MCF 10A (cell line): ENCODE data around the gene CCL15. TPM values are rescaled to one million over a fixed set of nuclear protein-coding genes. Genes with fewer than 3 reads are reported as not detected.

Experiments
- BruUV-seq: library from RNA; stranded (reverse); fragments of 400-500 nt; replicated peaks from 2 replicates; lab custom pipeline; 2021; lab: Mats Ljungman, UMichigan
- CTCF ChIA-PET: fragments of 300-600 bp; sonication (Branson Sonifier 250); formaldehyde crosslinking; extraction: SDS; loops from one replicate; lab custom pipeline; 2021; ENCODE audit warnings: antibody characterized with exemption, inconsistent platforms; lab: Yijun Ruan, JAX
- POLR2A ChIA-PET: fragments of 300-600, 350-650 bp; sonication (Branson Sonifier 250); formaldehyde crosslinking; extraction: SDS; loops from one replicate; lab custom pipeline; 2020; ENCODE audit warnings: antibody characterized with exemption, inconsistent platforms; lab: Yijun Ruan, JAX
- DNase-seq: peaks from one replicate; pipeline ENCODE4 v3.0.0-alpha.2; 2018; ENCODE audit not compliant: unreplicated experiment
- H3K27ac Mint-ChIP-seq: one replicate; pipeline ENCODE4 v1.8.0; 2022; ENCODE audit warnings: mild to moderate bottlenecking, low read depth, mixed read lengths; ENCODE audit not compliant: unreplicated experiment
- H3K27me3 Mint-ChIP-seq: one replicate; pipeline ENCODE4 v1.8.0; 2022; ENCODE audit warnings: mixed read lengths; ENCODE audit not compliant: insufficient read depth, unreplicated experiment
- H3K36me3 Mint-ChIP-seq: one replicate; pipeline ENCODE4 v1.8.0; 2022; ENCODE audit warnings: mild to moderate bottlenecking, moderate library complexity, mixed read lengths; ENCODE audit not compliant: insufficient read depth, unreplicated experiment
- H3K4me1 Mint-ChIP-seq: one replicate; pipeline ENCODE4 v1.8.0; 2022; ENCODE audit warnings: mixed read lengths; ENCODE audit not compliant: insufficient read depth, unreplicated experiment
- H3K4me3 Mint-ChIP-seq: one replicate; pipeline ENCODE4 v1.8.0; 2022; ENCODE audit warnings: mild to moderate bottlenecking, moderate library complexity, mixed read lengths; ENCODE audit not compliant: unreplicated experiment
- H3K9me3 Mint-ChIP-seq: one replicate; pipeline ENCODE4 v1.8.0; 2022; ENCODE audit warnings: mixed read lengths; ENCODE audit not compliant: unreplicated experiment
- intact Hi-C: fragments of 100-400 bp; cut with micrococcal nuclease; formaldehyde crosslinking; loops from 2 replicates; pipeline ENCODE4 v1.14.1; 2022
- total RNA-seq: library from RNA; stranded (reverse); gene quantifications from 2 replicates; pipeline ENCODE4 v1.2.3, GENCODE V29; 2022
- TF ChIP-seq, protein P1 (sequence below): fragments of 200-600 bp; IDR thresholded peaks from one replicate; pipeline ENCODE4 v1.8.0; 2022; ENCODE audit warnings: antibody characterized with exemption, mild to moderate bottlenecking; ENCODE audit not compliant: unreplicated experiment

CCL15 gene
- total RNA-seq, 1 experiment from 2014 or later, result not detected

DNA sequence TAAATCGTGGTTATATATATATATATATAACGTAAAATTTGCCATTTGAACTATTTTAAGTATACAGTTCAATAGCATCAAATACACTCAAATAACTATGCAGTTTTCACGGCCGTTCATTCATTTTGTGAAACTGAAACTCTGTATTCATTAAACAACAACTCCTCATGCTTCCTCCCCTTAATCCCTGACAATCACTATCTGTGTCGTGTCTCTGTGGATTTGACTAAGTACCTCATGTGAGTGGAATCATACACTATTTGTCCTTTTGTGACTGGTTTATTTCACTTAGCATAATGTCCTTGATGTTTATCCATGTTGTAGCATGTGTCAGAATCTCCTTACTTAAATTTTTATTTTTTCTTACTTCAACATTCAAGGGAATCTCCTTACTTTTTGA is 13.6 kb upstream of the CCL15 start:
- no peak overlapping the region for H3K27ac Mint-ChIP-seq
- no peak for DNase-seq
- H3K27me3 Mint-ChIP-seq, result peaks cover 68% of the 10 kb centered on the region
- CTCF ChIA-PET, result no interaction called here
- TF ChIP-seq, protein P1, sequence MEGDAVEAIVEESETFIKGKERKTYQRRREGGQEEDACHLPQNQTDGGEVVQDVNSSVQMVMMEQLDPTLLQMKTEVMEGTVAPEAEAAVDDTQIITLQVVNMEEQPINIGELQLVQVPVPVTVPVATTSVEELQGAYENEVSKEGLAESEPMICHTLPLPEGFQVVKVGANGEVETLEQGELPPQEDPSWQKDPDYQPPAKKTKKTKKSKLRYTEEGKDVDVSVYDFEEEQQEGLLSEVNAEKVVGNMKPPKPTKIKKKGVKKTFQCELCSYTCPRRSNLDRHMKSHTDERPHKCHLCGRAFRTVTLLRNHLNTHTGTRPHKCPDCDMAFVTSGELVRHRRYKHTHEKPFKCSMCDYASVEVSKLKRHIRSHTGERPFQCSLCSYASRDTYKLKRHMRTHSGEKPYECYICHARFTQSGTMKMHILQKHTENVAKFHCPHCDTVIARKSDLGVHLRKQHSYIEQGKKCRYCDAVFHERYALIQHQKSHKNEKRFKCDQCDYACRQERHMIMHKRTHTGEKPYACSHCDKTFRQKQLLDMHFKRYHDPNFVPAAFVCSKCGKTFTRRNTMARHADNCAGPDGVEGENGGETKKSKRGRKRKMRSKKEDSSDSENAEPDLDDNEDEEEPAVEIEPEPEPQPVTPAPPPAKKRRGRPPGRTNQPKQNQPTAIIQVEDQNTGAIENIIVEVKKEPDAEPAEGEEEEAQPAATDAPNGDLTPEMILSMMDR, result no peak
- intact Hi-C loops, result loop anchor here (10.0 kb wide), 1 partner anchor 120 kb away; no protein-coding TSS in a partner anchor
- POLR2A ChIA-PET, result no interaction called here
- H3K9me3 Mint-ChIP-seq, result no peaks in the 10 kb centered on the region
- no peak overlapping the region for H3K4me3 Mint-ChIP-seq
- BruUV-seq, result no TSS peak
- H3K4me1 Mint-ChIP-seq, result no peaks in the 10 kb centered on the region
- peaks cover 5% of the 10 kb centered on the region for H3K36me3 Mint-ChIP-seq

DNA sequence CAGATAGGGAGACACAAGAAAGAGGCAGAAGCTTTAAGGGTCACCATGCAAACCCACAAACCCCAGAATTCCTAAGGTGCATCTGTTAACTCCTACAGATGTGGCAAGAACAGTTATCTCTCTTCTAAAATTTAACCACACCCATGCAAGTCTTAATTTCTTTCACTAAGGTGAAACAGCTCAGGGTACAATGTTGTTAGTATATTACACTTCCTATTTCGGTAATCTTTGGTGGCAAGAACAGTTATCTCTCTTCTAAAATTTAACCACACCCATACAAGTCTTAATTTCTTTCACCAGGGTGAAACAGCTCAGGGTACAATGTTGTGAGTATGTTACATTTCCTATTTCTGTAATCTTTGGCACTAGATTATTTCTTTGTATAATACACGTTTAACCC is 9.8 kb upstream of the CCL15 start:
- H3K27ac Mint-ChIP-seq, result no peak overlapping the region
- no peaks in the 10 kb centered on the region for H3K9me3 Mint-ChIP-seq
- intact Hi-C loops, result loop anchor here (10.0 kb wide), 1 partner anchor 124 kb away; no protein-coding TSS in a partner anchor
- no peak for DNase-seq
- no peak overlapping the region for H3K4me3 Mint-ChIP-seq
- H3K36me3 Mint-ChIP-seq, result no peaks in the 10 kb centered on the region
- no TSS peak for BruUV-seq
- TF ChIP-seq, protein P1, result no peak
- peaks cover 53% of the 10 kb centered on the region for H3K27me3 Mint-ChIP-seq
- H3K4me1 Mint-ChIP-seq, result no peaks in the 10 kb centered on the region
- ChIA-PET CTCF (interaction anchor here (0.6 kb wide), 1 partner anchor 123 kb away, joined by 3 read pairs; no protein-coding TSS in a partner anchor), POLR2A (no interaction called here)

DNA sequence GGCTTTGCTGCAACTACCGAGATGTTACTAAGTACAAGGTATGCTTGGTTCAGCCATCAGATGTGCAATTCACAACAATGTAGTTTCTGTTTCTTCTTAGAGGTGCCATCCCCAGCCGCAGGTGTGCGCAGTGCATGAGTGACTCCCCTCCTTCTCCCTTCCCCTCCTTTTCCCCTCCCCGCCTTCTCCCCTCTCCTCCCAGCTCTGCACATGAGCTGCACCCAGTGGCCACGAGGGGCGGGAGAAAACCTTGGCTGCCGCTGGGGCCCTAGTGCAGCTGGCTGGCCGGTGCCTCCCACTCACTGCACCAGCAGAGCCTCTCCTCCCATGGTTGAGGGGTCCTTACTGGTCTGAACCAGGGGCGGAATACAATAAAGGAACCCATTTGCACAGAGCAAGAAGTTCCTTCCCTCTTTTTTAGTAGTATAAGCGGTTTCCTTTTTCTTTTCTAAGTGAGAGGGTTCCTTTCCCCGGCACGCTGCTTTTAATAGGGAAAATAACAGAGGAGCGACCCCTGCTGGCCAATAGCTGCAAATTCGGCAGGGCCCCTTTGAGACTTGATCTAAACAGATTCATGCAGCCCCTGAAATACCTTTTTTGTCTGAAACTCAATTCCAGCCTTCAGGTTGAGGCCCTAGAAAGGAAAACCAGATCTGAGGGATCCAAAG is 7.8 kb upstream of the CCL15 start:
- ChIA-PET CTCF (interaction anchor here (0.6 kb wide), 1 partner anchor 137 kb away, joined by 3 read pairs; no protein-coding TSS in a partner anchor), POLR2A (no interaction called here)
- Mint-ChIP-seq H3K9me3 (no peaks in the 10 kb centered on the region), H3K27ac (no peak overlapping the region), H3K4me1 (no peaks in the 10 kb centered on the region), H3K36me3 (no peaks in the 10 kb centered on the region), H3K27me3 (peaks cover 52% of the 10 kb centered on the region), H3K4me3 (no peak overlapping the region)
- no TSS peak for BruUV-seq
- TF ChIP-seq, protein P1, result peak; percentile 32
- peak; percentile 34 for DNase-seq
- intact Hi-C loops, result no loop called here

DNA sequence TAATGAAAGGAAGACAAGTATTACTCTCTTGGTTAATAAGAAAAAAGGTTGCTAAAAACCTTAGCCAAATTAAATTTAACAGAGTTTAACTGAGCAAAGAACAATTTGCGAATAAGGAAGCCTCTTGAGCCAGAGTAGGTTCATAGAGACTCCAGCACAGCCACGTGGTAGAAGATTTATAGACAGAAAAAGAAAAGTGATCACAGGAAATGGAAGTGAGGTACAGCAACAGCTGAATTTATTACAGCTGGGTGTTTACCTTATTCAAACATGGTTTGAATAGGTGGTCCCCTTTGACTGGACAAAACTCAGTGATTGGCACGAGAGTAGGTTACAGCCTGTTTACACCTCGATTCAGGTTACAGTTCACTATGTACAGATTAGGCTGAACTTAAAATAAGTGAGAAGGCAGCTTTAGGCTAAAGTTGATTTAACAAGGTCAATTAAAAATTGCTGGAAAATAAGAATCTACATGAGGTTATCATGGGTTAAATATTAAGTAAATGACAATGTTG is 3.3 kb upstream of the CCL15 start:
- no TSS peak for BruUV-seq
- H3K4me1 Mint-ChIP-seq, result no peaks in the 10 kb centered on the region
- H3K36me3 Mint-ChIP-seq, result no peaks in the 10 kb centered on the region
- CTCF ChIA-PET, result interaction anchor here (1.0 to 2.0 kb wide), 3 partner anchors 20 to 144 kb away, joined by 4 to 8 read pairs (median 4); no protein-coding TSS in a partner anchor
- H3K27ac Mint-ChIP-seq, result no peak overlapping the region
- intact Hi-C loops, result no loop called here
- H3K27me3 Mint-ChIP-seq, result peaks cover 21% of the 10 kb centered on the region
- POLR2A ChIA-PET, result no interaction called here
- TF ChIP-seq, protein P1, result no peak
- no peaks in the 10 kb centered on the region for H3K9me3 Mint-ChIP-seq
- DNase-seq, result no peak
- no peak overlapping the region for H3K4me3 Mint-ChIP-seq
